Tibial nerve (tissue), 4 donors: ENCODE data around the gene ABLIM3.

ENCODE experiments used
- EP300 ChIP-seq, 2 donors: sonication (generic); formaldehyde crosslinking; IDR thresholded peaks; one replicate each; pipeline ENCODE4 v1.6.1; 2017; ENCODE audit warnings: antibody characterized with exemption in 2 of 2, mild to moderate bottlenecking in 1 of 2
- TF ChIP-seq, protein P1 (sequence below), 5 experiments: fragments of 200-600 bp in 3 of 5; fragments of 450-650 bp in 2 of 5; sonication (generic) in 3 of 5; IDR thresholded peaks; one replicate each; pipeline ENCODE4 v1.5.1; 2016 to 2019; ENCODE audit warnings: antibody characterized with exemption in 5 of 5, mild to moderate bottlenecking in 3 of 5, moderate library complexity in 2 of 5

DNA sequence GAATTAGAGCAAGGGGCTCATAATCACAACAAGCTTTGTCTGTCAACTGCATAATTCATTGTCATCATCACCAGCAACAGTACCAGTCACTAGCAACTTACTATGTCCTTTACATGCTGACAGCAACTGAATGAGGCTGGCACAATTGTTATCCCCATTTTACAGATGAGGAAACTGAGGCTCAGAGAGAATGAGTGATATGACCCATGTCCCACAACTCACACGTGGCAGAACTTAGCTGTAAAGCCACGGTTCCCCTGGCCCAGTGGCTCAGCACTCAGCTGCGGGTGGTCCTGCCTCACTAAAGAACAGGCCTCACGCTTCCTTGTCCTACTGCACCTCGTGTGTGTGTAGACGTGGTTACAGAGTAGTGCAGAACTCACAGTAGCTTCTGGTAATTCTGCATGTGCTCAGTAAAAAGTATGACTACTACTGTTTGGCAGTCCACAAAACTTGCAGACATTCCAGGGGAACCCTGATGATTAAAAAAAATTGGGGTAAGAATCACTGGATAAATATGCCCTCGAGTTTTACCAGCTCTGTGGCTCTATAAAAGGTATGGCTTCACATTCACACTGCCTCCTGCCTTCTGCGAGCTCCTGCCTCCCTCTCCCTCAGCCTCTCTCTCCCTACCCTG is 160.6 kb downstream of the ABLIM3 start:
- no peak for TF ChIP-seq EP300 (IDR thresholded peaks at IDR 0.05)
- TF ChIP-seq, protein P1, sequence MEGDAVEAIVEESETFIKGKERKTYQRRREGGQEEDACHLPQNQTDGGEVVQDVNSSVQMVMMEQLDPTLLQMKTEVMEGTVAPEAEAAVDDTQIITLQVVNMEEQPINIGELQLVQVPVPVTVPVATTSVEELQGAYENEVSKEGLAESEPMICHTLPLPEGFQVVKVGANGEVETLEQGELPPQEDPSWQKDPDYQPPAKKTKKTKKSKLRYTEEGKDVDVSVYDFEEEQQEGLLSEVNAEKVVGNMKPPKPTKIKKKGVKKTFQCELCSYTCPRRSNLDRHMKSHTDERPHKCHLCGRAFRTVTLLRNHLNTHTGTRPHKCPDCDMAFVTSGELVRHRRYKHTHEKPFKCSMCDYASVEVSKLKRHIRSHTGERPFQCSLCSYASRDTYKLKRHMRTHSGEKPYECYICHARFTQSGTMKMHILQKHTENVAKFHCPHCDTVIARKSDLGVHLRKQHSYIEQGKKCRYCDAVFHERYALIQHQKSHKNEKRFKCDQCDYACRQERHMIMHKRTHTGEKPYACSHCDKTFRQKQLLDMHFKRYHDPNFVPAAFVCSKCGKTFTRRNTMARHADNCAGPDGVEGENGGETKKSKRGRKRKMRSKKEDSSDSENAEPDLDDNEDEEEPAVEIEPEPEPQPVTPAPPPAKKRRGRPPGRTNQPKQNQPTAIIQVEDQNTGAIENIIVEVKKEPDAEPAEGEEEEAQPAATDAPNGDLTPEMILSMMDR (IDR thresholded peaks at IDR 0.05) = no peak
